ENCODE data around the gene GRIN2C.

The GRIN2C gene

GRCh38 chr17:74848656-74849399, 10.9 kb downstream of the GRIN2C start:
- TF ChIP-seq ZFX (IDR thresholded peaks at IDR 0.05) (no peak), CTCF (conservative IDR thresholded peaks at IDR 0.05) (no peak)
- H3K27ac ChIP-seq, result no peak overlapping the region

GRCh38 chr17:74846621-74847020, 13.1 kb downstream of the GRIN2C start:
- H3K27ac ChIP-seq, result no peak overlapping the region
- no peak for TF ChIP-seq ZFX (IDR thresholded peaks at IDR 0.05)
- TF ChIP-seq CTCF (conservative IDR thresholded peaks at IDR 0.05), result no peak

- TF ChIP-seq ZFX (IDR thresholded peaks at IDR 0.05), result no peak
- no peak for TF ChIP-seq CTCF (conservative IDR thresholded peaks at IDR 0.05)
- H3K27ac ChIP-seq, result no peak overlapping the region; the same call in 1 of the 2 replicates
Observed at GRCh38 chr17:74843352-74843627, 16.4 kb downstream of the GRIN2C start.

GRCh38 chr17:74842599-74843351, 16.9 kb downstream of the GRIN2C start:
- TF ChIP-seq CTCF (conservative IDR thresholded peaks at IDR 0.05), result peak; percentile 88
- TF ChIP-seq ZFX (IDR thresholded peaks at IDR 0.05), result peak; percentile 44; the same call in 1 of the 2 replicates
- H3K27ac ChIP-seq, result peak overlapping the region; percentile 48

- H3K27ac ChIP-seq, result peak overlapping the region; percentile 48
- TF ChIP-seq ZFX (IDR thresholded peaks at IDR 0.05), result no peak
- TF ChIP-seq CTCF (conservative IDR thresholded peaks at IDR 0.05), result no peak
Observed at GRCh38 chr17:74842146-74842598, 17.5 kb downstream of the GRIN2C start.

- H3K27ac ChIP-seq, result no peak overlapping the region
- TF ChIP-seq CTCF (conservative IDR thresholded peaks at IDR 0.05) (no peak), ZFX (IDR thresholded peaks at IDR 0.05) (no peak)
Observed at GRCh38 chr17:74840989-74841666, 18.6 kb downstream of the GRIN2C start.

Data from C4-2B (cell line).